ENCODE data around the gene CDH22.
A peak's percentile ranks its signal among the peaks of the same experiment; 100 is the strongest.

CDH22 gene

DNA sequence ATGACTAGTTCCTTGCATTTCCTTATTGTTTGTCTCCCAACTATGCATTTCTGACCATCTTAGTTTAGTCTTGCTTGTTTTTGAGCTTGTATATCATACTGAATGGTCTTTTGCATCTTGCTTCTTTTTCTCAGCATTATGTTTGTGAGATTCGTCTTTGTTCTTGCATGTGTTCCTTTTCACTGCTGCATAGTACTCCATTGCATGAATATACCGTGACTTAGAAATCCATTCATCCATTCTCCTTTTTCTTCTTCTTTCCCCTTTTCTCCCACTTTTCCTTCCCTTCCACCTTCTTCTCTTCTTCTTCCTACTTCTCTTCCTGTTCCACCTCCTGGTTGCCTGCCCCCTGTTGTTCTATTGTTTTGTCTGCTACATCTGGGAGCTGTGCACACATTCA, 42.8 kb downstream of the CDH22 start:
- DNase-seq, result no peak

DNA sequence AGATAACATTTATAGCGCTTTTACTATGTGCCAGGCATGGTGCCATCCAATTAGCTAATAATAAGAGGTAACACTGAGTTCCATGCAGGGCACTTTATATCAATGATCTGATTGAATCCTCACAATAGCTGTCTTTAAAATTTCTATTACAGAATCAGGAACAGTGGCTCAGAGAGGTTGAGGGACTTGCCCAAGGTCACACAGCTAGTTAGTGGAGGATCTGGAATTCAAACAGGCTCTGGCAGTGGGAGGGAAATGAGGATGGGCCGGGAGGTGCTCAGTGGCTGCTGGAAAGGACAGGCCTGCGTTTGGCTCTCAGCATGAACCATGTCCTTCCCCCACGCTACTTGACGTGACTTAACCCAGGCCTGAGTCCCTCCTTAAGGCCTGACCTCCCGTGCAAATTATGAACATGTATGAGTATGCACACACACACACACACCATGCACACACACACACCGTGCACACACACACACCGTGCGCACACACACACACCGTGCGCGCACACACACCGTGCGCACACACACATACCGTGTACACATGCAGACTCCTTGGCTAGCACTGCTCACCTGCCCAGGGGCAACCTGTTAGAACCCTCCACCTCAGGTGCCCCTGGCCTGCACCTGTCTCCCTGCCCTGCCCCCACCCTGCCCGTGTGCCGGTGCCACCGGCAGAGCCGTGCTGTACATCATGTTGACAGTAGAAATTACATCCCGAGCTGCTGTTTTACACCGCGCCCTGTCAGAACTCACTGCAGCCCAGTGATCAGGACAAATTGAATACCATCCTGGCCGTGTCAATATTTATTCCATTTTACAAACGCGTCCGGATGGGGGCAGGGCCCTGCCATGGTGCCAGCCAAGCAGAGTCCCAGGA, 43.7 kb downstream of the CDH22 start:
- peak in 1 of 2 experiments; percentile 13 for DNase-seq

DNA sequence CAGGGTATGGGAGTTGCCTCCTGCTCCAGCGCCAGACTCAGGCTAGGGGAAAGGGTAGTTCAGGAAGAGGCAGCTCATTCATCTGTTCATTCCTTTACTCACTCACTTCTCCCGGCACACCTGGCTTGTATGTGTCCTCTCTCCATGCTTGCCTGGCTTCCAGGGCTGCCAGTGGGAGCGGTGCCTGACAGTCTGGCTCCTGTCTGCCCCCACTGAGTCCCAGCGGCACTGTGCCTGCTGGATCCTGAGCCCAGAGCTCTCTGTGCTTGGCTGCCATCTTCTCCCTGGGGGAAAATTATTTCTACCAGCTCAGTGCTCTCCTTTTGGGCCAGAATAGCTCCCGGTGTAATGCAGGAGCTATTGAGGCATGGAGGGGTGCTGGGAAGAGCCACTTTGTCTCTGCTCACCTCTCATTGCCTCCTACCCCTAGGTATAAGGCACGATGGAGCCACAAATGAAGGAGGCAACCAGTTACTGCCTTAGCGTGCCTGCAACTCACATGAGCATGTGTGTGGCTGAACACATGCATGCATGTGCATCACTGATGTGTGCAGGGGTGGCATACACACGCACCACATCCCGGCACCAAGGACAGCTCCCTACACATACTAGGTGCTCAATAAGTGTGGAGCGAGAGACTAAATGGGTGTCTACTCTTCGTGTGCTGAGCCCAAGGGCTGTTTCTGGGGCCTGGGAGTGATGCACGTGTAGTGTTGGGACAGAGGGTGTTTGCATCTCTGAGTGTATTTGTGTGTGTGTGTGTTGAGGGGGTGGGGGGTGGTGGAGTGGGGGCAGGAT, 46.6 kb downstream of the CDH22 start:
- DNase-seq, result no peak

DNA sequence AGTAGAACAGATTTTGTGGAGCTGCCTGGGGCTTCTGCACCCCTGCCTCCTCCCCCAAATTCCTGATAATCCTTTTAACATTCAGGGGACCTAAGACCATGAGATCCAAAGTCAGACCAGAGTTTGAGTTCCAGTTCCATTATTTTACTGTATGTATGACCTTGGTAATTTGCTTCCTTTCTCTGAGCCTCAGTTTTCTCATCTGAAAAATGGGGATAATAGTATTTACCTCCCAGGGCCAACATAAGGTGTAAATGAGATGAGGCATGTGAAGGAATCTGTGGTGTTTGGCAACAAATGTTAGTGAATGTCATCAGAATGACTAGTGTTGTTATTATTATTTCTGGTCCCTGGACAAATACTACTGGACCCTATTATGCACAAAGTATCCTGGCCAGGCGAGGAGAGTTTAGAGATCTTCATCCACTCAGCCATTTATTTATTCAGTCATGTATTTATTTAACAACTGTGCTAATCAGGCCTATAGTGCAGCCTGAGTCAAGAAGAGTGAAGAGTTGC, 47.3 kb downstream of the CDH22 start:
- no peak for DNase-seq

DNA sequence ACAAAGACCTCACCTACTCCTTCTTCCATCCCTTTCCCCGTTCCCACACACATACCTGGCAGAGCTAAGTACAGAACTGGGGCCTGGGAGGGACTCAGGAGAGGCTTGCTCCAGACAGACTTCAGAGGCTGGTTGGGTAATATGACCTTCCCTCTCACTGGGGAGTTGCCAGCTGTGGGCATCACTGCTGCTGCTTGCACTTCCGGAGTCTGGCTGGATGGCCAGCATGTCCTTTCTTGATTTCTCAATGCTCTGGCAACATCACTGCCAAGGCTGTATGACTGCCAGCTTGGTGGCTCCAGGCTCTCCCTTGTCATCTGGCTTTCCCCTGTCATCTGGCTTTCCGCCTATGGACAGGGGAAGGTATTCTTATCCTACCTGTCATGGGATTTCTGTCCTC, 47.8 kb downstream of the CDH22 start:
- DNase-seq, result no peak

DNA sequence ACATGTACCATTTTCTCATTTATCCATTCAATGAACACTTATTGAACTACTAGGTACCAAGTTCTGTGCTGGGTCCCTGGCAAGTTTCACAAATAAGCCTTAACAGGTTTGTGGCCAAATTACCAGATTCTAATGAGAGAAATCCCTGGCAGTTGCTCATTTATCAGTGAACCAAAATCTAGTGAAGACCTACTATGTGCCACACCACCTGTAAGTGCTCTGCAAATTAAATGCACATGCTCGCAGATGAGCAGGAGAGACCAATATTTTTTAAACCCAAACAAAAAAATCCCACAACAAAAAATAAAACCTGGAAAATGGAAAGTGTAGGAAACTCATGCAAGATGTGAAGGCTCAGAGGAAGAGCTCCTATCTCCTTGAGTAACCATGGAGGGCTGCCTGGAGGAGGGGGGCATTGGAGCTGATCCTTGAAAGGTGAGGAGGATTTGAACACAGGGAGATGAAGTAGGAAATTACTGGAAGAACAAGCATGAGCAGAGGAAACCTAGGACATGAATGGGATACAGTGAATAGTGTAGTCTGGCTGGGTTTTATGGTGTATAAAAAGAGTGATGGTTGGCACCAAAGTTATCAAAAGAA, 48.9 kb downstream of the CDH22 start:
- no peak for DNase-seq

DNA sequence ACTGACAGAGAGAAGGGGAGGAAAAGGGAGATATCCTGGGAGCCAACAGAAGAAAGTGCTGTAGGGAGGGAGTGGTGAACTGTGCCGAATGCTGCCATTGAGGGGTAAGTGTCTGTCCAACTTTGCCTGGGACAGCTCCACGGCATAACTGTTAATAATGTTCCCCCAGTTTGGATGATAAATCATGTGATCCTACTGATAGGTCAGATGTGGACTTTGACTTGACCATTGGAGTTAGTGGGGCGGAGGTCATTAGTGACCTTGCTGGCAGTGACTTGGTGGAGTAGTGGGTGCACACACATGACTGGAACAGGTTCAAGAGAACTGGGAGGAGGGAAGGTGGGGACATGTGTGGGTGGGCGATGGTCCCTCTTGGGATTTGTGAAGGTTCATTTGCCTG, 50.4 kb downstream of the CDH22 start:
- no peak for DNase-seq

DNA sequence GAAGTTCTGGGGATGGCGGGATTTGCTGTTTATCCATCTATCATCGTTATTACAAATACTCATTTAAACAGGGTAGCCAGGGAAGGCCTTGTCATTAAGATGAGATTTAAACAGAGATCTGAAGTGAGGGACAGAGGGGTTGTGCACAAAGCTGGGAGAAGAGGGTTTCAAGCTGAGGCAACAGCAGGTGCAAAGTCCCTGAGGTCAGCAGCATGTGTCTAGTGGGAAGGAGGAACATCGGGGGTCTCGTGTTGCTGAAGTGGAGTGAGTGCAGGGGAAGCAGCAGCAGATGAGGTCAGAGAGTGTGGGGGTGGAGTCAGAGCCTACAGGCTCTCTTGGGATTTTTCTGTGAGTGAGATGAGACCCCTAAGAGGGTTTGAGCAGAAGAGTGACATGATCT, 52.0 kb downstream of the CDH22 start:
- no peak for DNase-seq

DNA sequence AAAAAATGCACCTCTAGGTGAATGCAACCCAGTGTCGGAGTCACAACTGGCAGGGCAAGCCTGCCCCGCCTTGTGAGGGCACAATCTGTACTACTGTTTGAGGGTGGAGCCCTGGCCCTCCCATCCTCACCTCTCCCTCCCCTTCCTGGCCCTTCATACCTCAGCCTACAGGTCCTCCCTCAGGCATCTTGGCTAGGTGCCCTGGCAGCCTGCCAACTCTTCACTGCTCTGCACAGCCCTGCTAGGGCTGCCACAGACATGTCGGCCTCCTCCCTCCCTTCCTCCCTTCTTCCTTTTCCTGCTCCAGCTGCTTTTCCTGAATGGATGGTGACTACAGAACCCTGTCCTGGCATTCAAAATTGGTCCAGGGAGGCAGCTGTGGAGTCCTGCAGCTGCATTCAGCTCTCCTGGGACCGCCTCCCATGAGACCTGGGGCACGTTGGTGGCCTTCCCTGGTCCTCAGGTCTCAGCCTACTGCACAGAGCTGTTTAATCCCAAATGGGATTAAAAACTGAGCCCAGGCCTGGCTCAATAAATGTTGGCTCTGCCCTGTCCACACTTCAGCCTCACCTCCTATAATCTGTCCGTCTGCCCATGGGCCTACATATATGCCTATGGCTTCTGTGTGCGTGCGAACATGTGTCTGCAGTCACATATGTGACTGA, 52.7 kb downstream of the CDH22 start:
- DNase-seq, result no peak

DNA sequence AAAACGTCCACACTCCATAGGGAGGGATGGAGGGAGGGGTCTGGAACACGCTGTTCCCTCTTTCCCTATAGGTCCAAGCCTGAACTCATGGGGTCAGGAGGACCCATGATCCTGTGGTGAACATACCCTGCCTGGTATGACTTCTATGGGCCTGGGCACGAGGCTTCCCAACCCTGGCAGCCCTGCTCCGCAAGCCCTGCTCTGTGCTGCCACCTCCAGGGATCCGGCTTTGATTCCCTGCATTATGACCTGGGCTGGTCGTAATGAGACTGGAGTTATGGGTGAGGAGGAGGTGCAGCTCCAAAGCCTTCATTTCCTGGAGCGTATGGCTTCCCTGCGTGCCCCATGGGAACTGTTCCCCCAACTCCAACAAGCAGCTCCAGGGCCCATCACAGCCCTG, 54.9 kb downstream of the CDH22 start:
- DNase-seq, result peak; percentile 17 to 33

DNA sequence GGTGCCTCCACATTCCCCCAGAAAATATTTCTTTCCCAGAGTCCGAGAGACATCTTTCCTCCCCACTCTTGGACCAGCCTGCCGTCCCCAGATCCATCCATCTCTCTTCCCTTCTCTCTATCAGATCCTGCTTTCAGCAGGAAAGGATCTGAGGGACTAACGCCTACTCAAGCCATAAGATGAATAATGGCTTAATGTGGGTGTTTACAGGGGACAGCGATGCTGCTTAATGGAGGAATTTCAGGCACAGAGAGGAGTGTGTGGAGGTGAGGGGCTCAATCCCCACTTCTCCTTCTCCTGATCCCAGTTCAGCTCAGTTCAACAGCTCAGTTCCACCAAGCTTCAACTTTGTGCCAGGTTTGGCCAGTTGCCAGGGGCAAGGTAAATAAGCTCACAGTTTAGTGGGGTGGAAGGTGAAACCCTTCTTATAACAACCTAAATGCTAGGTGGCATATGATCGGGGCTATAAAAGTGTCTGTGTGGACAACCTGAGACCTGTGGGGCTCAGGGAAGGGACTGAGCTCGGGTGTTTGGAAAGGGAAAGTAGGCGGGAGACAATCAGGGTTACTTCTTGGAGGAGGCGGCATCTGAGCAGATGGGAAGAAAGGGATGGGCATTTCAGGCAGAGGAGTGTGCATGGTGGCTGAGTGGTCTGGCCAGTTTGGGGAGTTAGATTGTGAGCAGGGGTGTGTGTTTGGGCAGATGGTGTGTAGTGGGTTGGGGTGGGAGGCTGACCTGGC, 55.8 kb downstream of the CDH22 start:
- DNase-seq, result no peak

DNA sequence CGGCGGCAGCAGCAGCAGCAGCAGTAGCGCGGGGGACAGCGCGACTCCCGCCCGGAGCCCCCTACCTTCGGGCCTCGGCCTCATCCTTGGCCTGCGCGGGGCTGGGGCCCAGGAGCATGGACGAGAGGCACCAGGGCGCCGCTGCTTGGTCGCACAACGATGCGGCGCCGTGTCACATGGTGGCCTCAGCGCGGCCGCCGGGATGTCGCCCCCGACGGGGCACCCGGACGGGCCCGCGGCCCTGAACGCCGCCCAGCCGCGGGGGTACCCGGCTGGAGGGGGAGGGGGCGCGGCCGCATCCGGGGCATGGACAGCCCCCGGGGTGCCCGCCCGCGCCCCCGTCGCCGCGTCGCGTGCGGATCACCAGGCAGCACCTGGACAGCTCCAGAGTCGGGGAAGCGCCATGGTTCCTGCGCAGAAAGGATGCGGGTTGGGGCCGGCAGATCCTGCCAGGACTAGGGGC, 57.1 kb downstream of the CDH22 start:
- no peak for DNase-seq

DNA sequence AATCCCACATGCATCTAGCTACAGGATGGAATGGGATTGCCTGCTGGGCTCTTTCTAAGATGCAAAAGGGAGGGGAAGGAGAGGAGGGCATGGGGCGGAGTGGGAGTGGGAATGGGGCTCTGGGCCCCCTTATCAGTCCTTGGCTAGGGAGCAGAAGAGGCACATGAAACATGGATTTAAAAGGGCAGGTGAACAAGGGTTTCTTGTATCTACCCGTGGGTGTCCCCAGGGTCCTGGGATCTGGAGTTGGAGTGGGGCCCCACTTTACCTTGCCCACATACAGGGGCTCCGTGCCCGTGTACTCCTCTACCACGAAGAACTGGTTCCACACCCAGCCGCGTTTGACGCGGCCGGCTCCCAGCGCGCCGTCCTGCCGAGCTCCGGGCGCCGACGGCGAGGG, 57.5 kb downstream of the CDH22 start:
- DNase-seq, result no peak

DNA sequence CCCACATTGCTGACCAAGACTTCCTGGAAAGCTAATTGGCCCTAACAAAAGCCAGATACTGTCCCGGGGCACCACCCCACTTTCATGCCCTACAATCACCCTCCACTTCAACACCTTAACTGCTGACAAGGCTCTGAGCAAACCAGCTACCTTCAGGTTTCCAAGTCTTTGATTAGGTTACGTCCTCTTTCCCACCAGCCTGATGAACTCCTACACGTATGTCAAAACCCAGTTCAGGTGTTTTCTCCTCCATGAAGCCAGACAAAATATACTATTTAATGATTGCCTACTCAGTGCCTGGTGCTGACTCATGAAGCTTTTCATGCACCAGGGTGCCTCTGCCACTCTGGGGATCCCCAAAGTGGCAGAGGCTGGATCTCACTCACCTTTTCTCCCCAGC, 58.6 kb downstream of the CDH22 start:
- no peak for DNase-seq

DNA sequence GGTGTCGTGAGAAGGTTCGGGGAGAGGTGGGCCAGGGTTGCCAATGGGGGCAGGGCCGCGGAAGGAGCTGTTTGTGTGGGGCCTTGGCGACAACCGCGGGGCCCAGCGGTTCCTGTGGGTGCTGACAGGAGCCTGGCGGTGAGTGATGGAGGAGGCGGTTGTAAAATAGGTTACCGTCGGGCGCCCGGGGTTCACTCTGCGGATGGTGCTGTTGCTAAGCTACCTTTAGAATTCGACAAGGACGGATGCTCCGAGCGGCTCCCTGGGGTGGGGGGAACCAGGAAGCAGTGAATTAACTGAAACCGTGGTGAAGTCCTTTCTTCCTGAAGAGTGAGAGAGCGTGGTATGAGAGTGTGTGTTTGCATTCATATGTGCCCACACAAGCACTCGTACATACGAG, 61.7 kb downstream of the CDH22 start:
- no peak for DNase-seq

DNA sequence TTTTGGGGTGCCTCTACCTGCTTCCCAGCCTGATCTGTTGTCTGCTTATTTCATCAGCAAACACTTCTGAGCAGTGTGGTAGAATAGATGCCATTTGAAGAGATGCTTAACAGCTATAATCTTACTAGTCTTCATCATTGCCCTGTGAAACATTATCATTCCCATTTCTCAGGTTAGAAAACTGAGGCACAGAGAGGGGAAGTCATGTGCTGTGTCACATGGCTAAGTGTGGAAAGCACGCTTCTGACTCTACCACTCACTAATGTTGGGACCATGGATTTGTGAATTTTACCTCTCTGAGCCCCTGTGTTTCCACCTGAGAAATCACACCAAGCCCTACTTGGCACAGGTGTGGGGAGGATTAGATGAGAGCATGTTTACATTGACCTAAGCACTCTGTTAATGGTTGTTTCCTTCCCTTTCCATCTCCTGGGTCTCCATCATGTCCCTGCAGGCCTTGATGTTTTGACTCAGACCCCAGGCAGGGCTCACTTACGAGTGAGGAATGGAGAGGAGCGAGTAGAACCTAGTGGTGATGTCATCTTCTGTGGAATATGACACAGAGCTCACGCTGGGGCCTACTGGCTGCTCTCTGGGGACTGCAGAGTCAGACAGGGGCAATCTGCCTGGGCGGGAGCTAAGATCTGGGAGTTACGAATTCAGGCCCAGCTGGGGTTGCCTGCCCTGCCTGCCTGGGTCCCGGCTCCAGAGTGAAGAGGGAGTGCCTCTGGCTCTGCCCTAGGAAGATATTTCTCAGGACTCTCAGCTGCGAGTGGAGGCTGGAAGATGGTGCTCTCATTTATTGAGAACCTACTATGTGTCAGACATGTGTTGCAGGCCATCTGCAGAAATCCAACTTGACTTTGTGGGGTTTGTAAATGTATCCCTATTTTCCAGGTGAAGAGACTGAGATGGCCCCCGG, 64.3 kb downstream of the CDH22 start:
- DNase-seq, result no peak

DNA sequence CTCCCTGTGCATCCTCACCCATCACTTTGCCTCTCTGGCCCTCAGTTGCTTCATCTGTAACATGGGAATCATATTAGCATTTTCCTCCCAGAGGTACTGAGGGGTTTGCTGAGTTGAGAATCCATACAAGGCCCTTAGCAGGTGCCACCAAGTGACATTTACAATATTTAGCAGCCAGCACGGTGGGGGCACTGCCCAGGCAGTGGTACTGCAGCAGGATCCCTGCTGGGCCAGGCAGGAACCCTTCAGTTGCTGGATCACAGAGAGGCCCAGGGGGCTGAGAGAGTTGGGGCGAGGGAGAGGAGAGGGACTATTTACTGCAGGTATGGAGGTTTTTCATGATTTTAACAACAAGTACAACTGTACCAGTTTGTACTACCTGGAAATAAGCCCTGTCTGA, 65.9 kb downstream of the CDH22 start:
- no peak for DNase-seq

DNA sequence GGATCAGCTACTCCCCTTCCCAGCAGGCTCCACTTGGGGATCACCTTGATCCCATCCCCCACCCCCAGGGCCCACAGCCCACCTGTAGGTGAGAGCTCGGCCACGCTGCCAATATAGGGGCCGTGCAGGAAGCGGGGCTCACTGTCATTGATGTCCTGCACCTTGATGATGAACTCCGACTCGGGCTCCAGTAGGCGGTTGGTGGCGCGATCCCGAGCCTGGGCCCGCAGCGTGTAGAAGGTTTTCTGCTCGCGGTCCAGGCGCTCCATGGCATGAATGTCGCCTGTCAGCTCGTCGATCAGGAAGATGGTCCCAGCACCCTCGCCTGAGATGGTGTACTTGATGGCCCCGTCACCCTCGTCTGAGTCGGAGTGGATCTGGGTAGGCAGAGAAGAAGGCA, 67.4 kb downstream of the CDH22 start:
- no peak for DNase-seq

DNA sequence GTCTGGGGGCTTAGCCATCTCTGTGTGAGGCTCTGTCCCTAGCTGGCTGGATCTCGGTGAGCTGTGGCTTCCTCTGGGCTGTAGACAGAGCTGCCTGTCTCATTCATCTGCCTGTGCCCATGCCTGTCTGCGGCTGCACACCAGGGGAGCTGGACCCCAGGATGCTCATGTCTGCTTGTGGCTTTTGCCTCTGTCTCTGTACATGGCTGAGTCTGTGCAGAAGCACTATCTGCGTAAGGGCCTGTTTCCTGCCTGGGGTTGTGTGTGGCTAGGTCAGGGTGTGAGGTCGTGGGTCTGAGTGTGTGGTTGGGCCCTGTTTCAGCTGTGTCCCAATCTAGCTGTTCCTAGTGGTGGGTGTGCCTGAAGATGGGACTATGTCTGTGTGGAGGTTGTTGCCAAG, 68.2 kb downstream of the CDH22 start:
- no peak for DNase-seq

DNA sequence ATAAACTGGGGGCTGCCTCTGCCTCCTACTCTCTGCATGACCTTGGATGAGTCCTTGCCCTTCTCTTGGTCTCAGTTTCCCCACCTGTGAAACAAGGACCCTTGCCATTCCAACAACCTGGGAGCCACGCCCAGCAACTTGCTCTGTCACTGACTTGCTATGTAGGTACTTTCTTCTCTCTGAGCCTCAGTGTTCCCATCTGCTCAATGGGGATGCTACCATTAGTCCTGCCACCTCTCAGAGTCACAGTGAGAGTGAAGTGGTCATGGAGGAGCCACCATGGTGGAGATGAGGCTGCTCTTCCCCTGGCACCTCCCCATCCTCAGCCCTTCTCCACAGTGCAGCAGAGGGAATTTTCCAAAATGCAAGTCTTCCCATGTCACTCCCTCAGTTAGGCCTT, 70.6 kb downstream of the CDH22 start:
- DNase-seq, result no peak

DNA sequence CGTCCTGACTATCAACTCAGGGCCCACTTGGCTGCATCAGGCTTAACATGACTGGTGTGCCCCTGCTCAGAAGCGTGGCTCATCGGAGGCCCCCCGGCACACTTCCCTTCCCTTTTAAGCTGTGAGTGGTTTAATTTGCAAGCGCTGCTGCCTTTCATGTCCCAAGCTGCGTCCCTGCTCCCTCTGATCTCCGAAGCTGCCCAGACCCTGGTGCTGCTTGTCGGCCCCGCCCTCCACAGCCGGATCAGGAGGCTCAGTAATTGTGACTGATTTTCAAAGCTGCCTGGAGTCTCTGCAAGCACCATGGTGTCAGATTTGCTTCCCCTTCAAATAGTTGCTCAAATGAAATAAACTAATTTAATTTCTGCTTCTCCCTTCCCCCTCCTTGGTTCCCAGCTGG, 71.1 kb downstream of the CDH22 start:
- DNase-seq, result no peak
